WI38 (cell line): ENCODE results near the gene BCL2L14.

Experiments
- H3K4me3 ChIP-seq: 2 replicates; pipeline ENCODE4 v1.5.1; 2011; ENCODE audit warnings: low read depth, mild to moderate bottlenecking, control low read depth, low read length
- TF ChIP-seq, protein P1 (sequence below): IDR thresholded peaks from 2 replicates; pipeline ENCODE4 v1.5.1; 2012; ENCODE audit warnings: low read depth, mild to moderate bottlenecking, control low read depth, low read length

BCL2L14 gene

DNA sequence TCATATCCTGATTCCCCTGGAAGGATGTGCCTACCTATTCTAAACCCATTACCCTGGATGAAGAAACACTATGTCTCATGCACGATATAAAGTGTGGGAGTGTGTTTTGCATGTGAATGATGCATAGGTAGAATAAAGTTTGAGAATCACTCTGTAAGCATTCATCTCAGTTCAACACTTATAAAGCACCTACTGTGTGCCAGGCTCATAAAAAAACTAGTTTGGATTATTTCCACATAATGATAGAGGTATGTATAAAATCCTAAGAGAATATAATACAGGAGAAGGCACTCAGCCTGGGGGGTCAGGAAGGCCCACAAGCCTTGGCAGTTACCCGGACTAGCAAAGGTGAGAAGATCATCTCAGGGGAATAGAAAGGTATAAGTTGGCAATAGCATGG, 41.1 kb upstream of the BCL2L14 start:
- H3K4me3 ChIP-seq: no peak overlapping the region
- TF ChIP-seq, protein P1, sequence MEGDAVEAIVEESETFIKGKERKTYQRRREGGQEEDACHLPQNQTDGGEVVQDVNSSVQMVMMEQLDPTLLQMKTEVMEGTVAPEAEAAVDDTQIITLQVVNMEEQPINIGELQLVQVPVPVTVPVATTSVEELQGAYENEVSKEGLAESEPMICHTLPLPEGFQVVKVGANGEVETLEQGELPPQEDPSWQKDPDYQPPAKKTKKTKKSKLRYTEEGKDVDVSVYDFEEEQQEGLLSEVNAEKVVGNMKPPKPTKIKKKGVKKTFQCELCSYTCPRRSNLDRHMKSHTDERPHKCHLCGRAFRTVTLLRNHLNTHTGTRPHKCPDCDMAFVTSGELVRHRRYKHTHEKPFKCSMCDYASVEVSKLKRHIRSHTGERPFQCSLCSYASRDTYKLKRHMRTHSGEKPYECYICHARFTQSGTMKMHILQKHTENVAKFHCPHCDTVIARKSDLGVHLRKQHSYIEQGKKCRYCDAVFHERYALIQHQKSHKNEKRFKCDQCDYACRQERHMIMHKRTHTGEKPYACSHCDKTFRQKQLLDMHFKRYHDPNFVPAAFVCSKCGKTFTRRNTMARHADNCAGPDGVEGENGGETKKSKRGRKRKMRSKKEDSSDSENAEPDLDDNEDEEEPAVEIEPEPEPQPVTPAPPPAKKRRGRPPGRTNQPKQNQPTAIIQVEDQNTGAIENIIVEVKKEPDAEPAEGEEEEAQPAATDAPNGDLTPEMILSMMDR: no peak

- H3K4me3 ChIP-seq: no peak overlapping the region
- TF ChIP-seq, protein P1: no peak
Observed at GRCh38 chr12:12032260-12032791, 38.4 kb upstream of the BCL2L14 start.

DNA sequence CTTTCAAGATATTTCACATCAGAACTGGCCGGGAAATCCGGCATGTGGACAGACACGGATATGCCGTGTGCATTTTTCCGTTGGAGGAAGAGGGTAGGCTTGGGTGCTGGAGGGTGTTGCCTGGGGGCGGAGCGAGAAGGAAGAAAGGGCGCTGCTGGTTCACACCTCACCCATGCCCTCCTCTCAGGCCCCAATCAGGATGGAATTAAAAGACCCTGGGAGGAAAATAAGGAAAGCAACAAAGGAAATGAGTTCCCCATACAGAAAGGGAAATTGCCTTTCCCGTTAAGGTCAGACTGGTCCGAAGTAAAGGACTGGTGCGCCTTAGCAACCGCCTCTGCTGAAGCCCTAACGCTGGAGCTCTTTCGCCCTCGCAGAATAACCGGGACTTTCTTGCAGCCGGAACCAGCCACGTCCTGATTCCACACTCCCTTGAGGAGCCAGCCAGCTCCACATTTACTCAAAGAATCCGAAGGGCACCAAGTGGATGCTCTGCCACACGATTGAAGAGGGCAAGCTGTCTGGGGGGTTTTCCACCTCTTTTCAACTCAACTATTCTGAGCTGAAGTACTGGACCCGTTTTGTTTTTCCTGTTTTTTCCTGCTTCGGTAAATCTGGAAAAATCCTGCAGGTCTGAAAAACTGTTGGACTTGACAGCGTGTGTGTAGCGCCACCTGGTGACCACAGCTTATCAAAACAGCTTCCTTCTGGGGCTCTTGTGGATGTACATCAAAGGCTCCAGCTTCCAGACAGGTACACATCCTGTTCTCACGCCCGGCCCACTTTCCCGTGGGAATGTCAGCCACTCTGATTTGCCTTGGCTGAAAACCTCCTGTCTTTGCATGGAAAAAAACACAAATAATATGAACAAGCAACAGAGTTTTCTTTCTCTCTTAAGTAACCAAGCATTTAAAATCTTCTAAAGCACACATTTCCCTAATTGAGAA, 37.6 kb upstream of the BCL2L14 start:
- TF ChIP-seq, protein P1: peak; percentile 75
- peak overlapping the region; percentile 56 for H3K4me3 ChIP-seq

DNA sequence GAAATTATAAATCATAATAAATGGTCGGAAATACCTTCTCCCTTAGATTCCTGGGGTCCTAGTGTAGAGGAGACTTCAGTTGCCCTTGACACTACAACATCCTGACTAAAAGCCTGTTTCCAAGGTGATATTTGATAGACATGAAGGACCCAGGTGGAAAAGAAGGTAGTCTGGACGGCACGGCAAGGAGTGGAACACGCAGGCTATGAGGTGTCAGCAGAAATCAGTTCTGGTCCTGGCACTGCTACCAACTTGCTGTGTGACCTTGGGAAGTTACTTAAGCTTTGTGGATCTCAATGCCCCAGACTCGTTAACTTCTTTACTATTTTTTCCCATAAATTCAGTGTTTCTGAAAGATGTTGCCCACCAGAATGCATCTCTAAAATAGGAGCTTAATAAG, 36.9 kb upstream of the BCL2L14 start:
- no peak overlapping the region for H3K4me3 ChIP-seq
- TF ChIP-seq, protein P1: no peak

DNA sequence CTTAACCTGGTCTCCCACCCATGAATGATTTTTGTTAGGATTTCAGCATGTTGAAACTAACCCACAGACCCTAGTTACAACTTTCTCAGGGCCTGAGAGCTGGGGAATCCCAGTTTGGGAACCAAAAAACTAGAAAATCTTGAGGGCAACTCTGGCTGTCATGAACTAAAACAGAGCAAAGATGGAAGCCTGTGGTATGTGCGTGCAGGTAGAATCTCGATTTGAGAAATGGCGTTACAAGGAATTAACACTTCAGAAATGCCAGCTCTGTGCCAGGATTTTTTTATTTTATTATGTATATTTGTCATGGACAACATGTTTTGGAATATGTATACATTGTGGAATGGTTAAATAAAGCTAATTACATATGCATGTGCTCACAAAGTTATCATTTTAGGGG, 36.4 kb upstream of the BCL2L14 start:
- no peak overlapping the region for H3K4me3 ChIP-seq
- TF ChIP-seq, protein P1: no peak

GRCh38 chr12:12035229-12035628, 35.5 kb upstream of the BCL2L14 start:
- no peak overlapping the region for H3K4me3 ChIP-seq
- TF ChIP-seq, protein P1: no peak

- TF ChIP-seq, protein P1: no peak
- H3K4me3 ChIP-seq: no peak overlapping the region
Observed at GRCh38 chr12:12036901-12037300, 33.8 kb upstream of the BCL2L14 start.
